ENCODE data around the gene ZNF318. TPM values are rescaled to one million over a fixed set of nuclear protein-coding genes. Genes with fewer than 3 reads are reported as not detected.
A peak's percentile ranks its signal among the peaks of the same experiment; 100 is the strongest.

ZNF318 gene
- total RNA-seq, 1 donor from 2014 or later = 23.3 TPM

DNA sequence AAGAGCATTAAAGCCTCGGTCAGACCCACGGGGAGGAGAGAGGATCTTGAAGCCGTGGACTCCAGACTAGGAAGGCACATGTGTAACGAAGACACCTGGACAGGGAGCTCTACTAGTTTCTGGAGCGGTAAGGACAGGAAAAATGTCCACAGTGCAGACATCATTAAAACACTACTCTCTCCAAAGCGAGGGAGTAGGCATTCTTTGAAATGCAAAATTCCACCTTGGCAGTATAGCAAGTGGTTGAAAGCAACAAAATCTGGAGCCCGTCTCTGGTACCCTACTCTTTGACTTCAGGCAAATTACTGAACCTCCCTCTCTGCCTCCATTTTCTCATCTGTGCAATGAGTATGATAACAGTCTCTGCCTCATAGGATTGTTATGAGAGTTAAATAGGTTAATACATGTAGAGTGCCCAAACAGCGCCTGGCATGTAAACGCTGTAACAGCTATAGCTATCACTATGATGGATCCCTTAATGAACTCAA is 60.4 kb downstream of the ZNF318 start:
- Mint-ChIP-seq H3K9me3 (no peaks in the 10 kb centered on the region), H3K27ac (no peak overlapping the region), H3K27me3 (peaks cover 18% of the 10 kb centered on the region), H3K4me3 (peak overlapping the region; percentile 85), H3K4me1 (ENCODE audit: unreplicated experiment) (peaks cover 7% of the 10 kb centered on the region), H3K36me3 (no peaks in the 10 kb centered on the region)
- no peak for DNase-seq (ENCODE audit: extremely low spot score, unreplicated experiment)
- TF ChIP-seq, protein P1, sequence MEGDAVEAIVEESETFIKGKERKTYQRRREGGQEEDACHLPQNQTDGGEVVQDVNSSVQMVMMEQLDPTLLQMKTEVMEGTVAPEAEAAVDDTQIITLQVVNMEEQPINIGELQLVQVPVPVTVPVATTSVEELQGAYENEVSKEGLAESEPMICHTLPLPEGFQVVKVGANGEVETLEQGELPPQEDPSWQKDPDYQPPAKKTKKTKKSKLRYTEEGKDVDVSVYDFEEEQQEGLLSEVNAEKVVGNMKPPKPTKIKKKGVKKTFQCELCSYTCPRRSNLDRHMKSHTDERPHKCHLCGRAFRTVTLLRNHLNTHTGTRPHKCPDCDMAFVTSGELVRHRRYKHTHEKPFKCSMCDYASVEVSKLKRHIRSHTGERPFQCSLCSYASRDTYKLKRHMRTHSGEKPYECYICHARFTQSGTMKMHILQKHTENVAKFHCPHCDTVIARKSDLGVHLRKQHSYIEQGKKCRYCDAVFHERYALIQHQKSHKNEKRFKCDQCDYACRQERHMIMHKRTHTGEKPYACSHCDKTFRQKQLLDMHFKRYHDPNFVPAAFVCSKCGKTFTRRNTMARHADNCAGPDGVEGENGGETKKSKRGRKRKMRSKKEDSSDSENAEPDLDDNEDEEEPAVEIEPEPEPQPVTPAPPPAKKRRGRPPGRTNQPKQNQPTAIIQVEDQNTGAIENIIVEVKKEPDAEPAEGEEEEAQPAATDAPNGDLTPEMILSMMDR (conservative IDR thresholded peaks at IDR 0.05) = no peak

DNA sequence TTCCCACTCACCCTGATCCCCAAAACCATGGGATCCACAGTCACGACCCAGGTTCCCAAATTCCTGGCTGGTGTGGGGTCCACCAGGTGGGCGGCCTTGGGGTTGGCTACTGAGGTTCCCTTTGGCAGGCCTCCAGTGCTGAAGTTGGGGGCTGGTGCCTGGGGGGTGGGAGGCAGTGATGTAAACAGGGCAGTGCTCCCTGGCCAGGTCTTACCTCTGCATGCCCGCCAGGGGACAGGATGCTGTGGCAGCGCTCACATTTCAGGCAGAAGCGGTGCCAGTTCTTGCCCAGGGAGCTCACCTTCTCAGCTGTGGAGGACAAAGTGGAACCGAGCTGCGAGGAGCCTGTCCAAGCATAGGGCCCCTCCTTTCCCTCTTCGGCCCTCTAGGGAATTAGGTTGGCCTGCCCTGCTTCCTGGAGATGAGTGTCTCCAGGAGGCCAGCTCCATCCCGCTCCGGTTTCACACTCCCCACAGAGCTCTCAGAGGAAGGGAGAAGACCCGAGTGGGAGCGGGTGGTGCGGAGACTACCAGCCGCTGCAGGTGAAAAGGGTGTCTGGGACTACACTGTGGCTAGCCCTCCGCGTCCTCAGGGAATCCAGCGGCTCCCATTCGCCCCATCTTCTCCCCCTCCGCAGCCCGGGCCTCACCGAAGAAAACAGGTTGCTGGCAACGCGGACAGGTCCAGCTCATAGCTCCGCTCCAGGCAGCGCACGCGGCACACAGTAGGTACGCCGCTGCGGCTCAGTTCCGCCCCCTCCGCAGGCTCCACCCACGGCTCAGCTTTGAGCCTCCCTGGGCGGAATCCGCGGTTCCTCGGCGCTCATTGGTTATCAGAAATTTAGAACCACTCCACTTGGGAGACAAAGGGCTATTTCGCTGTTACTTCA is 61.1 kb downstream of the ZNF318 start, which contains the start of gene CRIP3:
TSS of gene CRIP3 (minus strand) at position 726 of the 889 bp plus-strand sequence. CDS start at position 692, 34 bp downstream.
- TF ChIP-seq, protein P1 (conservative IDR thresholded peaks at IDR 0.05) = peak; percentile 44
- H3K36me3 Mint-ChIP-seq = no peaks in the 10 kb centered on the region
- H3K27me3 Mint-ChIP-seq = peaks cover 17% of the 10 kb centered on the region
- H3K4me1 Mint-ChIP-seq (ENCODE audit: unreplicated experiment) = peaks cover 7% of the 10 kb centered on the region
- H3K27ac Mint-ChIP-seq = no peak within 1 kb of the TSS
- peak; percentile 71 for DNase-seq (ENCODE audit: extremely low spot score, unreplicated experiment)
- H3K4me3 Mint-ChIP-seq = peak within 1 kb of the TSS; percentile 85
- H3K9me3 Mint-ChIP-seq = no peaks in the 10 kb centered on the region

DNA sequence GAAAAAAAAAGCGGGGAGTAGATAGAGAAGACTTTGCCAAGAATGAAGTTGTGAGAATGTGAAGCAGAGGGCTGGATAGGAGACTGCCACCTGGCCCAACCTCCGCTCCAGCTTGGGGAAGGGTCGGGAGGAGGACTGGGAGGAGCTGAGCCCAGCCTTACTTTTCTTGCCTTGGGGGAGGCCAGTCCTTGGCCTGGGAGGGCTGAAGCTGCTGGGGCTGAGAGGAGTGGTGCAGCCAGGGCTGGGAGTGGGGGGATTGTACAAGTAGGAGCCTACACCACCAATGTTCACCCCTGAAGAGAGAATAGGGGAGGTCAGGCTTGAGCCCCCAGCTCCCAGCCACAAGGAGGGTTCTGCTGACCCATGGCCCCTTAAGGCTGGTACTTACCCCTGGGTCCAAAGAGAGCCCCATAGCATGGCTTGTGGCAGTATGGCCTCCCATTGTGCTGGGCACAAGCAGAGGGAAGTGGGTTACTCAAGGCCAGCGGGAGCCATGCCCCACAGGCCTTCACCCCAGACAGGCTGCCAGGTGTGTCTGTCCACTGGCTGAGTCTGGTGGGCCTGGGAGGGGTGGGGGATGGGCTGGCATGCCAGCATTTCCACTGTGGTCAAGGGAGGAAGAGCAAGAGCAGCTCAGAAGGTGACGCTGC is 61.9 kb downstream of the ZNF318 start:
- Mint-ChIP-seq H3K4me3 (peak overlapping the region; percentile 41), H3K9me3 (no peaks in the 10 kb centered on the region), H3K4me1 (ENCODE audit: unreplicated experiment) (peaks cover 7% of the 10 kb centered on the region), H3K27ac (no peak overlapping the region), H3K36me3 (no peaks in the 10 kb centered on the region), H3K27me3 (peaks cover 17% of the 10 kb centered on the region)
- TF ChIP-seq, protein P1 (conservative IDR thresholded peaks at IDR 0.05) = no peak
- peak; percentile 60 for DNase-seq (ENCODE audit: extremely low spot score, unreplicated experiment)

DNA sequence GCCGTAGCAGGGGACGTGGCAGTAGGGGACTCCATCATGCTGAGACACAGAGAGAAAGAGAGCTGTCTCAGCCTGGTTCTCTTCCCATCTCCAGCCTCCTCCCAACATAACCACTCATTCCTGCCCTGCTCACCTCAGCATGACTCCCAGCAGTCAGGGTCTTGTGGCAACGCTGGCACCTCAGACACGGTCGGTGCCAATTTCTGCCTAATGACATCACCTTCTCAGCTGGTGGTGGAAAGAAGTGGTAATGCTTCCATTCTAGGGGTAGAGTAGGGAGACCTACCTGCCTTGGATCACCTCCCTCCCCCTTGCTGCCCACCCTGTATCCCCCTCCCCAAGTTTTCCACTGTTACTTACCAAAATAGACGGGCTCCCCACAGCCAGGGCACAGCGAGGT is 63.4 kb downstream of the ZNF318 start:
- Mint-ChIP-seq H3K4me3 (no peak overlapping the region), H3K27ac (no peak overlapping the region), H3K36me3 (no peaks in the 10 kb centered on the region), H3K4me1 (ENCODE audit: unreplicated experiment) (peaks cover 7% of the 10 kb centered on the region), H3K27me3 (peaks cover 20% of the 10 kb centered on the region), H3K9me3 (no peaks in the 10 kb centered on the region)
- TF ChIP-seq, protein P1 (conservative IDR thresholded peaks at IDR 0.05) = no peak
- no peak for DNase-seq (ENCODE audit: extremely low spot score, unreplicated experiment)

DNA sequence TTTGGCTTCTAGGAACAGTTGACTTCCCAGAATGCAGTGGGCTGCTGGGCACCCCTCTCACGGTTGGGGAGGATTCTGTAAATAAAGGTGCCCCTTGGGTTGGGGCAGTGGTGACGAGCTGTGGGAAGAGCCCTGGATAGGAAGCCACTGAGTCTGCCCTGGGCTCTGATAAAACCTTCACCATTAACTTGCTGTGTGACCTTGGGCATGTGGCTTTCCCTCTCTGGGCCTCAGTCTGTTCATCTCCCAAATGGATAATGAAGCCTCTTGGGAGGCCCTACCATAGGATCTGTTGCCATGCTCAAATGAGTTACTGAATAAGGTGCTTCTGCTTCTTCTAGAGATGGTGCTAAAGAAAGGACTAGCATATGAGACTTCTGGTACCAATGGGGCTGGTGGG is 64.6 kb downstream of the ZNF318 start:
- peaks cover 16% of the 10 kb centered on the region for H3K27me3 Mint-ChIP-seq
- H3K36me3 Mint-ChIP-seq = no peaks in the 10 kb centered on the region
- no peaks in the 10 kb centered on the region for H3K9me3 Mint-ChIP-seq
- TF ChIP-seq, protein P1 (conservative IDR thresholded peaks at IDR 0.05) = no peak
- H3K27ac Mint-ChIP-seq = no peak overlapping the region
- DNase-seq (ENCODE audit: extremely low spot score, unreplicated experiment) = no peak
- H3K4me3 Mint-ChIP-seq = no peak overlapping the region
- peaks cover 7% of the 10 kb centered on the region for H3K4me1 Mint-ChIP-seq (ENCODE audit: unreplicated experiment)

Measured in type B pancreatic cell (in vitro differentiated cells).